Measurements from ENCODE around the gene PRKAA2.

Gene PRKAA2

GRCh38 chr1:56728964-56729363 is 83.8 kb downstream of the PRKAA2 start:
- in situ Hi-C loops (cut with HindIII; ENCODE audit: low pct_ligation_motif_present, low sequenced_read_pairs): no loop called here
- no peak for TF ChIP-seq CTCF (IDR thresholded peaks at IDR 0.05; ENCODE audit: low read depth, low read length, missing control alignments)
- no peak for DNase-seq
- H3K4me3 ChIP-seq (ENCODE audit: low read depth, low read length): no peak overlapping the region
- H3K36me3 ChIP-seq (replicated peaks): no peaks in the 10 kb centered on the region
- H3K27me3 ChIP-seq (replicated peaks): no peaks in the 10 kb centered on the region
- no peak overlapping the region for H3K27ac ChIP-seq

- DNase-seq: no peak
- TF ChIP-seq CTCF (IDR thresholded peaks at IDR 0.05; ENCODE audit: low read depth, low read length, missing control alignments): no peak
- no peaks in the 10 kb centered on the region for H3K27me3 ChIP-seq (replicated peaks)
- no peak overlapping the region for H3K27ac ChIP-seq
- in situ Hi-C loops (cut with HindIII; ENCODE audit: low pct_ligation_motif_present, low sequenced_read_pairs): no loop called here
- H3K4me3 ChIP-seq (ENCODE audit: low read depth, low read length): no peak overlapping the region
- H3K36me3 ChIP-seq (replicated peaks): no peaks in the 10 kb centered on the region
Observed at GRCh38 chr1:56745231-56745630, 100.1 kb downstream of the PRKAA2 start.

- Histone ChIP-seq H3K36me3 (replicated peaks) (no peaks in the 10 kb centered on the region), H3K4me3 (ENCODE audit: low read depth, low read length) (no peak overlapping the region), H3K27ac (no peak overlapping the region), H3K27me3 (replicated peaks) (no peaks in the 10 kb centered on the region)
- no peak for DNase-seq
- in situ Hi-C loops (cut with HindIII; ENCODE audit: low pct_ligation_motif_present, low sequenced_read_pairs): no loop called here
- no peak for TF ChIP-seq CTCF (IDR thresholded peaks at IDR 0.05; ENCODE audit: low read depth, low read length, missing control alignments)
Observed at GRCh38 chr1:56754708-56755479, 109.8 kb downstream of the PRKAA2 start.

- no peaks in the 10 kb centered on the region for H3K36me3 ChIP-seq (replicated peaks)
- DNase-seq: no peak
- no peak overlapping the region for H3K27ac ChIP-seq
- no peaks in the 10 kb centered on the region for H3K27me3 ChIP-seq (replicated peaks)
- TF ChIP-seq CTCF (IDR thresholded peaks at IDR 0.05; ENCODE audit: low read depth, low read length, missing control alignments): no peak
- H3K4me3 ChIP-seq (ENCODE audit: low read depth, low read length): no peak overlapping the region
- in situ Hi-C loops (cut with HindIII; ENCODE audit: low pct_ligation_motif_present, low sequenced_read_pairs): no loop called here
Observed at GRCh38 chr1:56755911-56756310, 110.8 kb downstream of the PRKAA2 start.

- Histone ChIP-seq H3K36me3 (replicated peaks) (no peaks in the 10 kb centered on the region), H3K27me3 (replicated peaks) (no peaks in the 10 kb centered on the region), H3K27ac (no peak overlapping the region), H3K4me3 (ENCODE audit: low read depth, low read length) (no peak overlapping the region)
- no peak for DNase-seq
- in situ Hi-C loops (cut with HindIII; ENCODE audit: low pct_ligation_motif_present, low sequenced_read_pairs): no loop called here
- no peak for TF ChIP-seq CTCF (IDR thresholded peaks at IDR 0.05; ENCODE audit: low read depth, low read length, missing control alignments)
Observed at GRCh38 chr1:56758135-56758534, 113.0 kb downstream of the PRKAA2 start.

- Histone ChIP-seq H3K27ac (no peak overlapping the region), H3K36me3 (replicated peaks) (no peaks in the 10 kb centered on the region), H3K4me3 (ENCODE audit: low read depth, low read length) (no peak overlapping the region), H3K27me3 (replicated peaks) (no peaks in the 10 kb centered on the region)
- no peak for TF ChIP-seq CTCF (IDR thresholded peaks at IDR 0.05; ENCODE audit: low read depth, low read length, missing control alignments)
- in situ Hi-C loops (cut with HindIII; ENCODE audit: low pct_ligation_motif_present, low sequenced_read_pairs): no loop called here
- no peak for DNase-seq
Observed at GRCh38 chr1:56758794-56759193, 113.7 kb downstream of the PRKAA2 start.
